ES-I3 (cell line): ENCODE measurements around the gene CDK19.
"Not testable (repeated sequence)": the region's sequence is repeated elsewhere in the genome, so short reads cannot be mapped to it uniquely, and the experiment has no call there.

Source experiments
- H3K36me3 ChIP-seq: 2 replicates; pipeline ENCODE4 v1.6.1; 2013; ENCODE audit warnings: mild to moderate bottlenecking, low read length, control low read depth, moderate library complexity; ENCODE audit not compliant: insufficient read depth
- H3K4me1 ChIP-seq: 2 replicates; pipeline ENCODE4 v1.6.1; 2013; ENCODE audit warnings: mild to moderate bottlenecking, control low read depth, low read length; ENCODE audit not compliant: insufficient read depth
- H3K9ac ChIP-seq: 2 replicates; pipeline ENCODE4 v1.6.1; 2013; ENCODE audit warnings: low read depth, mild to moderate bottlenecking, low read length, moderate library complexity
- H3K9me3 ChIP-seq: 2 replicates; pipeline ENCODE4 v1.6.1; 2013; ENCODE audit warnings: mild to moderate bottlenecking, low read length, moderate library complexity; ENCODE audit not compliant: control insufficient read depth, insufficient read depth

The CDK19 gene

DNA sequence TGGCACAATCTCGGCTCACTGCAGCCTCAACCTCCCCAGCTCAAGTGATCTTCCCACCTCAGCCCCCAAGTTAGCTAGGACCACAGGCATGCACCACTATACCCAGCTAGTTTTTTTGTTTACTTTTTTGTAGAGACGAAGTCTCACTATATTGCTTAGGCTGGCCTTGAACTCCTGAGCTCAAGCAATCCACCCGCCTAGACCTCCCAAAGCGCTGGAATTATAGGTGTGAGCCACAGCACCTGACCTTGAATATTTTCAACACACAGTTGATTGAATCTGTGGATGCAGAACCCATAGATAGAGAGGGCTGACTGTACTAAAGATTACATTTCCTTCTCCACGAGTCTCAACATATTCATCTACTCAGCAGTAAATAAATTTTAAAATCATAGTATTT is 15.6 kb downstream of the CDK19 start:
- H3K9ac ChIP-seq, result no peak overlapping the region
- H3K36me3 ChIP-seq, result no peaks in the 10 kb centered on the region
- H3K9me3 ChIP-seq, result 0 out of 2 replicates have a peak, but pooled peaks cover 3% of the 10 kb centered on the region
- H3K4me1 ChIP-seq, result no peaks in the 10 kb centered on the region

GRCh38 chr6:110799189-110799588 is 16.1 kb downstream of the CDK19 start:
- Histone ChIP-seq H3K36me3 (no peaks in the 10 kb centered on the region), H3K4me1 (no peaks in the 10 kb centered on the region), H3K9me3 (0 out of 2 replicates have a peak, but pooled peaks cover 3% of the 10 kb centered on the region), H3K9ac (no peak overlapping the region)

DNA sequence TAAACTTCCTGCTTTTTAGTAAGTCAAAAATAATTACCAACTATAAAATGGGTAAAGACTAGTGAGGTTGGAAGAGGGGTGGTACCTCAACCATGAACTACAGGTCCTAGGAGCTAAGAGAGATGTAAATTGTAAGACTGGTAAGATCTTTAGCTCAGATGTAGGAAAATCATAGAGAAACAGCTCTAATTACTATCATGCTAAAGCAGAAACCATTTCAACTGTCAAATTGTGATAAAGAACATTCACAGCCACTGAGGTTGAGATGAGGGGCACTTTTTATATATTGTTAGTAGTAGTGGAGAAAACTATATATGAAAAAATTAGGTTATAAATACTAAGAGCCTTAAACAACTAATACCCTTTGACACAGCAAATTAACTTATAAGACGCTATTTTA is 20.0 kb downstream of the CDK19 start:
- H3K36me3 ChIP-seq, result no peaks in the 10 kb centered on the region
- no peak overlapping the region for H3K9ac ChIP-seq
- H3K4me1 ChIP-seq, result peaks cover 3% of the 10 kb centered on the region; the same call in 1 of the 2 replicates
- 0 out of 2 replicates have a peak, but pooled peaks cover 1% of the 10 kb centered on the region for H3K9me3 ChIP-seq

DNA sequence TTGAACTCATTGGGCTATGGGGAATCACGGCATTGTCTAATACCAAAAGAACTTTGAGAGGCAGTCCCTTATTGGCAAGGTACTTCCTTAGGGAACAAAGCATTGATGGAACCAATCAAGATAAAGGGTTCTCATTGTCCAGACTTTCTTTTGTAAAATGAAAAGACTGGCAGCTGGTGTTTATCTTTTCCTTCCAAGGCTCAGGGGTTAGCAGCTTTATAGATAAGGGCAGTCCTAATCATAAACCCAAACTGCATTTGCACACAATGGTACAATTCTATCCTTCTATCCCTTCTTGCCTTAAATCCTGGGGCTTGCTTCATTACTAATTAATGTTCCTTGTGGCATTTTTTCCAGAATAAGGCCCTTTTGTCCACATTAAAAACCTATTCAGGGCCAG is 28.6 kb downstream of the CDK19 start:
- H3K4me1 ChIP-seq, result no peaks in the 10 kb centered on the region
- no peaks in the 10 kb centered on the region for H3K36me3 ChIP-seq
- H3K9me3 ChIP-seq, result peaks cover 3% of the 10 kb centered on the region; the same call in 1 of the 2 replicates
- H3K9ac ChIP-seq, result no peak overlapping the region

GRCh38 chr6:110786271-110786670 is 29.0 kb downstream of the CDK19 start:
- Histone ChIP-seq H3K9me3 (peaks cover 3% of the 10 kb centered on the region; the same call in 1 of the 2 replicates), H3K36me3 (no peaks in the 10 kb centered on the region), H3K9ac (no peak overlapping the region), H3K4me1 (no peaks in the 10 kb centered on the region)

- Histone ChIP-seq H3K36me3 (no peaks in the 10 kb centered on the region), H3K9me3 (peaks cover 3% of the 10 kb centered on the region; the same call in 1 of the 2 replicates), H3K9ac (no peak overlapping the region), H3K4me1 (no peaks in the 10 kb centered on the region)
These were observed 30.7 kb downstream of the CDK19 start for GRCh38 chr6:110784610-110784979.

DNA sequence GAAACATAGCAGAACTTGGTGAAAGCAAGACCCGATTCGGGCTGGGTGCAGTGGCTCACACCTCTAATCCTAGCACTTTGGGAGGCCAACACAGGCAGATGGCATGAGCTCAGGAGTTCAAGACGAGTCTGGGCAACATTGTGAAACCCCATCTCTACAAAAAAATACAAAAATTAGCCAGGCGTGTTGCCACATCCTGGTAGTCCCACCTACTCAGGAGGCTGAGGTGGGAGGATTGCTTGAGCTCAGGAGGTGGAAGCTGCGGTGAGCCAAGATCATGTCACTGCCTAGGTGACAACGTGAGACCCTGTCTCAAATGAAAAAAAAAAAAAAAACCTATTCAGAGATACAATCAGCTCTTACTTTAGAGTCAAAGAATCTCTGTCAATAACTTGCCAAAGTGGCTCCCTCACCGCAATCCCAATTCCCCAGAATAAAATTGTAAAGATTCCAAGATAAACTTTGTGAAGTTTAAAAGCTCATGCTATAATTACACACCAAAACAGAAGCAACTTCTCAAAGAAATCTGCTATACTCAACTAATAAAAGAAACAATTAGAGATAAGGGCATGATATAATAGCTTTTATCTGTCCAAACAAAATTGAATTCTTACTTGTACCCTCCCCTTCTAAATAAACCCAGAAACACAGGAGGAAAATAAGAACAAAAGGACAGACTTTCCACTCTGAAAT is 33.6 kb downstream of the CDK19 start:
- Histone ChIP-seq H3K9me3 (no peaks in the 10 kb centered on the region), H3K36me3 (no peaks in the 10 kb centered on the region), H3K9ac (no peak overlapping the region), H3K4me1 (no peaks in the 10 kb centered on the region)

DNA sequence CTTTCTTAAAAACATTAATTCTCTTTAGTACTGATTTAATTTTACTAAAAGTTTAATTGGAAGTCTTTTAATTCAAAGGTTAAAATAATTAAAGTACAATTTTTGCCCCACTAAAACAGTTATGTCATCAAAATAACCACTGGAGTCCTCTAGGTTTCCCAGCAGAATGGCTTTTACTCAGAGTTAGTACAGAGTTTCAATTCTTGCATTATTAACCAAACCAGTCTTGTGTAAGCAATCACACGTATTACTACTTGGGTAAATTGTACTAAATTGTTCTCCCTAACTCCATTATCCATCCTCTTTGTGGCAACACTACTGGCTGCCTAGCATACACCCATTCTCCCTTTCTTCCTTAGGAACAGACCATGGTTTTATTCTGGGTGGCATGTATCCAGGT is 36.9 kb downstream of the CDK19 start:
- Histone ChIP-seq H3K9me3 (no peaks in the 10 kb centered on the region), H3K36me3 (no peaks in the 10 kb centered on the region), H3K9ac (no peak overlapping the region), H3K4me1 (no peaks in the 10 kb centered on the region)

DNA sequence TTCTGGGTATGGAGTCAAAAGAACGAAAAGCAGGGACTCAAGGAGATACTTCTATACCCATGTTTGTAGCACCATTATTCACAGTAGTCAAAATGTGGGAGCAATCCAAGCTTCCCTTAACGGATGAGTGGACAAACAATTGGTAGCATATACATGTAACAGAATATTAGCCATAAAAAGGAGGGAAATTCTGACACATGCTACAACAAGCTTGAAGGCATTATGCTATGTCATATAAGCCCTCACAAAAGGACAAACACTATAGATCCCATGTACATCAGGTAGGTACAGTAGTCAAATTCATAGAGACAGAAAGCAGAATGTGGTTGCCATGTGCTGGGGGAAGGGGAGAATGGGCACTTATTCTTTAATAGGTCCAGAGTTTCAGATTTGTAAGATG is 37.6 kb downstream of the CDK19 start:
- Histone ChIP-seq H3K9me3 (no peaks in the 10 kb centered on the region), H3K4me1 (no peaks in the 10 kb centered on the region), H3K36me3 (no peaks in the 10 kb centered on the region), H3K9ac (no peak overlapping the region)

- no peak overlapping the region for H3K9ac ChIP-seq
- no peaks in the 10 kb centered on the region for H3K9me3 ChIP-seq
- no peaks in the 10 kb centered on the region for H3K36me3 ChIP-seq
- H3K4me1 ChIP-seq, result no peaks in the 10 kb centered on the region
These were observed 38.9 kb downstream of the CDK19 start for GRCh38 chr6:110776413-110776812.

DNA sequence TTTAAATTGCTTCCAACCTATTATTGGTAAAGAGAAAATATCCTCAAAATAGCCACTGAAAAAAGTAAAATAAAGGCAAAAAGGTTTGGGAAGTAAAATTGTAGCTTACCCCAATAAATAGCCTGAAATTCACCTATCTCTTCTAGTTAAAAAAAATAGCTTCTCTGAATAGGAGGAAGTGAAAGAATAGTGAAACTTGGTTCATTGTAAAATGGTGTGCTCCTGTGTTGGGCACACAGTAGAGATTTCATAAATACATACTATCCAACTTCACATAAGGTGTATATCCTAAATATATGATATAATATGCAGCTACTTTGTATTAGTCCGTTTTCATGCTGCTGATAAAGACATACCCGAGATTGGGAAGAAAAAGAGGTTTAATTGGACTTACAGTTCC is 45.3 kb downstream of the CDK19 start:
- H3K9me3 ChIP-seq, result no peaks in the 10 kb centered on the region
- H3K9ac ChIP-seq, result no peak overlapping the region
- no peaks in the 10 kb centered on the region for H3K36me3 ChIP-seq
- H3K4me1 ChIP-seq, result no peaks in the 10 kb centered on the region

DNA sequence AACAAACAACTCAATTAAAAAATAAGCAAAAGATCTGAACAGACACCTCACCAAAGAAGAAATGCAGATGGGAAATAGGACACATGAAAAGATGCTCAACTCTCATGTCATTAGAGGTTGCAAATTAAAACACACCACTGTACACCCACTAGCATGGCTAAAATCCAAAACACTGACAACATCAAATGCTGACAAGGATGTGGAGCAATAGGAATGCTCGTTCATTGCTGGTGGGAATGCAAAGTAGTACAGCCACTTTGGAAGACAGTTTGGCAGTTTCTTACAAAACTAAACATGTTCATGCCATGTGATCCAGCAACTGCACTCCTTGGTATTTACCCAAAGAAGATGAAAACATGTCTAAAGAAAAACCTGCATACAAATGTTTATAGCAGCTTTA is 47.2 kb downstream of the CDK19 start:
- H3K4me1 ChIP-seq, result no peaks in the 10 kb centered on the region
- H3K36me3 ChIP-seq, result no peaks in the 10 kb centered on the region
- H3K9me3 ChIP-seq, result no peaks in the 10 kb centered on the region
- no peak overlapping the region for H3K9ac ChIP-seq

DNA sequence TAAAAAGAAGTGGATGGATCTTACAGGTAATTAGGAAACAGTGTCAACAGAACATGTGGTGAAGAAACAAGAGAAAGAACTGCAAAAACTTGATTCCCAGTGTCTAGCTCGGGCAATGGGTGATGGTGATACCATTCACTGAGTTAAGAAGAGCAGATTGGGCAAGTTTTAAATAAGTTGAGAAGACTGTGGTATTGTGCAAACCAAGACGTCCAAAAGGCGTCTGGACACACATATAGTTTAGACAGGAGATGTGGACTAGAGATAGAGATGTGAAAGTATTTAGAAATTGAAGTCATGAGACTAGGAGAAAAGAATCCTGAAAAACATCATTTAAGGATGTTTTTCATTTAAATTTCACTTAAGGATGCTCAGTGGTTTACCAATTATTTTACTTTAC is 53.9 kb downstream of the CDK19 start:
- H3K4me1 ChIP-seq, result no peaks in the 10 kb centered on the region
- H3K36me3 ChIP-seq, result no peaks in the 10 kb centered on the region
- H3K9me3 ChIP-seq, result no peaks in the 10 kb centered on the region
- H3K9ac ChIP-seq, result no peak overlapping the region

DNA sequence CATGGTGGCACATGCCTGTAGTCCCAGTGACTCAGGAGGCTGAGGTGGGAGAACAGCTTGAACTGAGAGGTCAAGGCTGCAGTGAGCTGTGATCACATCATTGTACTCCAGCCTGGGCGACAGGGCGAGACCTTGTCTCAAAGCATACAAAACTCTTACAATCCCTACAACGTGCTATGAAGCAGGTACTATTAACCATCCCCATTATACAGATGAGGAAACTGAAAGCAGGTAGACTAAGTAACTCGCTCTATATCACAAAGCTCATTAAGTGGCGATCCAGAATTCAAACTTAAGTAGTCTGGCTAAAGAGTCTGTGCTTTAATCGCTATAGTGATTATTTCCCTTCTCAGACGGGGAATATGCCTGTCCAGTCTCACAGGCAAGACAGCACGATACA is 54.7 kb downstream of the CDK19 start:
- no peaks in the 10 kb centered on the region for H3K36me3 ChIP-seq
- H3K4me1 ChIP-seq, result no peaks in the 10 kb centered on the region
- H3K9me3 ChIP-seq, result no peaks in the 10 kb centered on the region
- no peak overlapping the region for H3K9ac ChIP-seq

GRCh38 chr6:110760098-110760497 is 55.2 kb downstream of the CDK19 start:
- H3K9me3 ChIP-seq, H3K9ac ChIP-seq, H3K36me3 ChIP-seq, H3K4me1 ChIP-seq: not testable (repeated sequence)

- no peaks in the 10 kb centered on the region for H3K9me3 ChIP-seq
- H3K36me3 ChIP-seq, result no peaks in the 10 kb centered on the region
- no peak overlapping the region for H3K9ac ChIP-seq
- H3K4me1 ChIP-seq, result no peaks in the 10 kb centered on the region
These were observed 57.3 kb downstream of the CDK19 start for GRCh38 chr6:110757926-110758325.
